HG03558 (cell line): ENCODE data around the gene CITED1.

Source experiments
- ATAC-seq: cut with Tn5 transposase; IDR thresholded peaks from one replicate; pipeline ENCODE4 v1.9.1; 2021; ENCODE audit warnings: moderate number of reproducible peaks; ENCODE audit not compliant: unreplicated experiment; ENCODE audit errors: extremely low read depth

CITED1 gene

GRCh38 chrX:72271812-72272211 lies 33.9 kb downstream of the CITED1 start:
- ATAC-seq: no peak

- ATAC-seq: no peak
These were observed 34.5 kb downstream of the CITED1 start for GRCh38 chrX:72271091-72271788.

GRCh38 chrX:72270316-72270866 lies 35.3 kb downstream of the CITED1 start:
- ATAC-seq: no peak

GRCh38 chrX:72269671-72270251 lies 36.0 kb downstream of the CITED1 start:
- ATAC-seq: no peak

GRCh38 chrX:72268597-72269365 lies 36.9 kb downstream of the CITED1 start:
- ATAC-seq: no peak

GRCh38 chrX:72265263-72265662 lies 40.5 kb downstream of the CITED1 start:
- ATAC-seq: no peak

- ATAC-seq: no peak
These were observed 43.6 kb downstream of the CITED1 start for GRCh38 chrX:72262077-72262476.

GRCh38 chrX:72260448-72260847 lies 45.3 kb downstream of the CITED1 start:
- no peak for ATAC-seq

- ATAC-seq: no peak
These were observed 47.5 kb downstream of the CITED1 start for GRCh38 chrX:72258174-72258573.

- no peak for ATAC-seq
These were observed 49.9 kb downstream of the CITED1 start for GRCh38 chrX:72255864-72256263.

GRCh38 chrX:72255445-72255844 lies 50.3 kb downstream of the CITED1 start:
- ATAC-seq: no peak

GRCh38 chrX:72254816-72255215 lies 50.9 kb downstream of the CITED1 start:
- ATAC-seq: no peak

GRCh38 chrX:72253686-72254085 lies 52.0 kb downstream of the CITED1 start:
- no peak for ATAC-seq
